Measurements from ENCODE around the gene SRGAP3.

DNA sequence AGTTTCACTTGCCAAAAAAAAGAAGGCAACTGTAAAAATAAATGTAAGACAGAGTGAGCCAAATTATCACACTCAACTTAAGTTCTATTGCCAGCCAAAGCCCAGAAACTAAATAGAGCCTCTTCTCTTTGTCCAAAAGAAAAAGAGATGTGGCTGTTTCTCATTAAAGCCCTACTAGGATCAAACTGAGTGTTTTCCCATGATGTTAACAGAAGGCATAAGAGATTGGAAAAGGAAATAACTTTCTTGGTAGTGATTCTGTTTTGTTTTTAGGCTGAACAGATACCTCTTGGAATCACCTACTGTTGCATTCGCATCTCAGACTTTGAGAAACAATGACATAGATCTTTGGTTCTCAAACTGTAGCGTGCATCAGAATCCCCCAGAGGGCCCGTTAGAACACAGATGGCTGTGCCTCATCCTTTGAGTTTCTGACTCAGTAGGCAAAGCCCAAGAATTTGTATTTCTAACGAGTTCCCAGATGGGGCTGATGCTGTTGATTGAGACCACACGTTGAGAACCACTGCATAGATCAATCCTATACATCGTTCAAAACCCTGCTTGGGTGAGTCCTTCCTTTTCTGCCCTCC, 42.5 kb upstream of the SRGAP3 start:
- TF ChIP-seq, protein P1, sequence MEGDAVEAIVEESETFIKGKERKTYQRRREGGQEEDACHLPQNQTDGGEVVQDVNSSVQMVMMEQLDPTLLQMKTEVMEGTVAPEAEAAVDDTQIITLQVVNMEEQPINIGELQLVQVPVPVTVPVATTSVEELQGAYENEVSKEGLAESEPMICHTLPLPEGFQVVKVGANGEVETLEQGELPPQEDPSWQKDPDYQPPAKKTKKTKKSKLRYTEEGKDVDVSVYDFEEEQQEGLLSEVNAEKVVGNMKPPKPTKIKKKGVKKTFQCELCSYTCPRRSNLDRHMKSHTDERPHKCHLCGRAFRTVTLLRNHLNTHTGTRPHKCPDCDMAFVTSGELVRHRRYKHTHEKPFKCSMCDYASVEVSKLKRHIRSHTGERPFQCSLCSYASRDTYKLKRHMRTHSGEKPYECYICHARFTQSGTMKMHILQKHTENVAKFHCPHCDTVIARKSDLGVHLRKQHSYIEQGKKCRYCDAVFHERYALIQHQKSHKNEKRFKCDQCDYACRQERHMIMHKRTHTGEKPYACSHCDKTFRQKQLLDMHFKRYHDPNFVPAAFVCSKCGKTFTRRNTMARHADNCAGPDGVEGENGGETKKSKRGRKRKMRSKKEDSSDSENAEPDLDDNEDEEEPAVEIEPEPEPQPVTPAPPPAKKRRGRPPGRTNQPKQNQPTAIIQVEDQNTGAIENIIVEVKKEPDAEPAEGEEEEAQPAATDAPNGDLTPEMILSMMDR (IDR thresholded peaks at IDR 0.05): no peak
- TF ChIP-seq, protein P2, sequence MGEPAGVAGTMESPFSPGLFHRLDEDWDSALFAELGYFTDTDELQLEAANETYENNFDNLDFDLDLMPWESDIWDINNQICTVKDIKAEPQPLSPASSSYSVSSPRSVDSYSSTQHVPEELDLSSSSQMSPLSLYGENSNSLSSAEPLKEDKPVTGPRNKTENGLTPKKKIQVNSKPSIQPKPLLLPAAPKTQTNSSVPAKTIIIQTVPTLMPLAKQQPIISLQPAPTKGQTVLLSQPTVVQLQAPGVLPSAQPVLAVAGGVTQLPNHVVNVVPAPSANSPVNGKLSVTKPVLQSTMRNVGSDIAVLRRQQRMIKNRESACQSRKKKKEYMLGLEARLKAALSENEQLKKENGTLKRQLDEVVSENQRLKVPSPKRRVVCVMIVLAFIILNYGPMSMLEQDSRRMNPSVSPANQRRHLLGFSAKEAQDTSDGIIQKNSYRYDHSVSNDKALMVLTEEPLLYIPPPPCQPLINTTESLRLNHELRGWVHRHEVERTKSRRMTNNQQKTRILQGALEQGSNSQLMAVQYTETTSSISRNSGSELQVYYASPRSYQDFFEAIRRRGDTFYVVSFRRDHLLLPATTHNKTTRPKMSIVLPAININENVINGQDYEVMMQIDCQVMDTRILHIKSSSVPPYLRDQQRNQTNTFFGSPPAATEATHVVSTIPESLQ (CRISPR knock-in tag; IDR thresholded peaks at IDR 0.05): no peak
- TF ChIP-seq TP53 (CRISPR knock-in tag; IDR thresholded peaks at IDR 0.05) (no peak), JUN (CRISPR knock-in tag; IDR thresholded peaks at IDR 0.05) (no peak)
- TF ChIP-seq, protein P3, sequence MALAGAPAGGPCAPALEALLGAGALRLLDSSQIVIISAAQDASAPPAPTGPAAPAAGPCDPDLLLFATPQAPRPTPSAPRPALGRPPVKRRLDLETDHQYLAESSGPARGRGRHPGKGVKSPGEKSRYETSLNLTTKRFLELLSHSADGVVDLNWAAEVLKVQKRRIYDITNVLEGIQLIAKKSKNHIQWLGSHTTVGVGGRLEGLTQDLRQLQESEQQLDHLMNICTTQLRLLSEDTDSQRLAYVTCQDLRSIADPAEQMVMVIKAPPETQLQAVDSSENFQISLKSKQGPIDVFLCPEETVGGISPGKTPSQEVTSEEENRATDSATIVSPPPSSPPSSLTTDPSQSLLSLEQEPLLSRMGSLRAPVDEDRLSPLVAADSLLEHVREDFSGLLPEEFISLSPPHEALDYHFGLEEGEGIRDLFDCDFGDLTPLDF (CRISPR knock-in tag; IDR thresholded peaks at IDR 0.05): no peak

Data from WTC11 (cell line).